Measurements from ENCODE around the gene WDR46.

DNA sequence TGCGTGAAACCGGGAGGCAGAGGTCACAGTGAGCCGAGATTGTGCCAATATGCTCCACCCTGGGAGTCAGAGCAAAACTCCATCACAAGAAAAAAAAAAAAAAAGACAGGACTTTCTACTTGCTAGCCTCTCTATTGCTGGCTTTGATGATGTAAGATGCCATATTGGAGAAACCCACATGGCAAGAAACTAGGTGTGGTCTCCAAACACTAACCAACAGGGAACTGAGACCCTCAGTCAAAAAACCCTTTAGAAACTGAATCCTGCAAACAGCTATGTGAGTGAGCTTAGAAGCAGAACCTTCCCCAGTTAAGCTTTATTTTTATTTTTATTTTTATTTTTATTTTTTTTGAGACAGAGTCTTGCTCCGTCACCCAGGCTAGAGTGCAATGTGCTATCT lies 46.9 kb upstream of the WDR46 start:
- TF ChIP-seq, protein P1, sequence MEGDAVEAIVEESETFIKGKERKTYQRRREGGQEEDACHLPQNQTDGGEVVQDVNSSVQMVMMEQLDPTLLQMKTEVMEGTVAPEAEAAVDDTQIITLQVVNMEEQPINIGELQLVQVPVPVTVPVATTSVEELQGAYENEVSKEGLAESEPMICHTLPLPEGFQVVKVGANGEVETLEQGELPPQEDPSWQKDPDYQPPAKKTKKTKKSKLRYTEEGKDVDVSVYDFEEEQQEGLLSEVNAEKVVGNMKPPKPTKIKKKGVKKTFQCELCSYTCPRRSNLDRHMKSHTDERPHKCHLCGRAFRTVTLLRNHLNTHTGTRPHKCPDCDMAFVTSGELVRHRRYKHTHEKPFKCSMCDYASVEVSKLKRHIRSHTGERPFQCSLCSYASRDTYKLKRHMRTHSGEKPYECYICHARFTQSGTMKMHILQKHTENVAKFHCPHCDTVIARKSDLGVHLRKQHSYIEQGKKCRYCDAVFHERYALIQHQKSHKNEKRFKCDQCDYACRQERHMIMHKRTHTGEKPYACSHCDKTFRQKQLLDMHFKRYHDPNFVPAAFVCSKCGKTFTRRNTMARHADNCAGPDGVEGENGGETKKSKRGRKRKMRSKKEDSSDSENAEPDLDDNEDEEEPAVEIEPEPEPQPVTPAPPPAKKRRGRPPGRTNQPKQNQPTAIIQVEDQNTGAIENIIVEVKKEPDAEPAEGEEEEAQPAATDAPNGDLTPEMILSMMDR (IDR thresholded peaks at IDR 0.05; ENCODE audit: extremely low read depth in 1 of 2, insufficient read depth in 1 of 2, low read depth in 1 of 2, low read length in 2 of 2), result no peak
- TF ChIP-seq EZH2 (IDR thresholded peaks at IDR 0.05; ENCODE audit: borderline replicate concordance, low read depth, low read length, severe bottlenecking) (no peak), FOS (IDR thresholded peaks at IDR 0.05; ENCODE audit: borderline replicate concordance, insufficient read depth, low read length) (no peak), POLR2A (IDR thresholded peaks at IDR 0.05; ENCODE audit: low read depth, low read length) (no peak), POLR2AphosphoS5 (IDR thresholded peaks at IDR 0.05; ENCODE audit: insufficient read depth, low read depth, low read length) (no peak)
- TF ChIP-seq, protein P2, sequence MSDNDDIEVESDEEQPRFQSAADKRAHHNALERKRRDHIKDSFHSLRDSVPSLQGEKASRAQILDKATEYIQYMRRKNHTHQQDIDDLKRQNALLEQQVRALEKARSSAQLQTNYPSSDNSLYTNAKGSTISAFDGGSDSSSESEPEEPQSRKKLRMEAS (IDR thresholded peaks at IDR 0.05; ENCODE audit: insufficient read depth, insufficient read length), result no peak
